Gastrocnemius medialis (tissue), 4 donors: ENCODE measurements around the gene THSD4.

Source experiments
- CTCF ChIP-seq, 5 experiments: fragments of 450-650 bp in 3 of 5; fragments of 200-600 bp in 2 of 5; sonication (generic) in 2 of 5; IDR thresholded peaks in 4 of 5; conservative IDR thresholded peaks in 1 of 5; 1 replicate in 4 of 5; 2 replicates in 1 of 5; pipeline ENCODE4 v1.5.1; 2016 to 2019; ENCODE audit warnings: antibody characterized with exemption in 5 of 5, mild to moderate bottlenecking in 3 of 5, moderate library complexity in 3 of 5
- POLR2A ChIP-seq, 2 donors: fragments of 450-650 bp; IDR thresholded peaks; one replicate each; pipeline ENCODE4 v1.6.1; 2017; ENCODE audit warnings: antibody characterized with exemption in 2 of 2, mild to moderate bottlenecking in 2 of 2, moderate library complexity in 2 of 2

DNA sequence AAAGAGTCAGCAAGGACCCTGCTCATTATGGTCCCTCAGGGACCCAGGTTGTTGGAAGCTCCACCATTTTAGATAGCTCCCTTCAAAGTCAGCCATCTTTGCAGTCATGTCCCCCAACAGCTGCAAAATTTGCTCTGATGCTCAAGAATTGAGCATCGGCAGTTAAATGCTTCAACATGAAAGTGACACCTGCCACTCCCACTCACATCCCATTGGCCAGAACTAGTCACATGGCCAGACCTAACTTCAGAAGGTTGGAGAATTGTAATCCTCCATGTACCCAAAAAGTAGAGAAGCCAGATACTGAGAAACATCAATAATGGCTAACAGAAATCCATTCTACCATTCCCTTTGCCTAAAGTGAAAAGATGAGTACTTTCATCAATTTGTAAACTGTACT, 523.6 kb downstream of the THSD4 start:
- no peak for TF ChIP-seq CTCF (IDR thresholded peaks at IDR 0.05 in 4 of 5, conservative IDR thresholded peaks at IDR 0.05 in 1 of 5)
- no peak for TF ChIP-seq POLR2A (IDR thresholded peaks at IDR 0.05)
